Cerebellar nuclear complex (tissue), 1 donor: Measurements from ENCODE around the gene TCF7L2.

Experiments used
- DNase-seq, 2 experiments: peaks; one replicate each; lab custom pipeline; 2025; lab: John Stamatoyannopoulos, UW

TCF7L2 gene

GRCh38 chr10:113024930-113025329 is 74.9 kb downstream of the TCF7L2 start:
- no peak for DNase-seq

- no peak for DNase-seq
Measured at GRCh38 chr10:113025487-113025886, 75.4 kb downstream of the TCF7L2 start.

DNA sequence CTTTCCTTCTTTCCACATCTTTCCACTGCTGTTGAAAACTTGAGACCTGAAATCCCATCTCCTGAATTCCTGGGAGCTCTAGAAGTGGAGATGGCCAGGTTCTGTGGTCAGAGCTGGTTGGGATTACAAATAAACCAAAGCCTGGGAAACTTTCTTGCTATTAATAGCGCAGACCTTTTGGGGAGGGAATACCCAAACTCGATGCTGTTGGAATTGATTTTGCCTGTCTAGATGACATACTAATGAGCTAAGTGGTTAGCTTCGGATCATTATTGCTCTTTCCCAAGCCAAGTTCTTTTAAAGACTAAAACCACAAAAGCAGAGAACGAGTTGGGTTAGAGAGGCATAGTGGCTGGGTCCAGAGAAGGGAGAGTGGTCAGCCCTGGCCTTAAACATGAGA is 76.6 kb downstream of the TCF7L2 start:
- no peak for DNase-seq

GRCh38 chr10:113027230-113027573 is 77.2 kb downstream of the TCF7L2 start:
- no peak for DNase-seq

- no peak for DNase-seq
Measured at GRCh38 chr10:113027574-113028455, 77.8 kb downstream of the TCF7L2 start.

GRCh38 chr10:113028456-113029440 is 78.7 kb downstream of the TCF7L2 start:
- DNase-seq: no peak

GRCh38 chr10:113030453-113030852 is 80.4 kb downstream of the TCF7L2 start:
- DNase-seq: no peak

DNA sequence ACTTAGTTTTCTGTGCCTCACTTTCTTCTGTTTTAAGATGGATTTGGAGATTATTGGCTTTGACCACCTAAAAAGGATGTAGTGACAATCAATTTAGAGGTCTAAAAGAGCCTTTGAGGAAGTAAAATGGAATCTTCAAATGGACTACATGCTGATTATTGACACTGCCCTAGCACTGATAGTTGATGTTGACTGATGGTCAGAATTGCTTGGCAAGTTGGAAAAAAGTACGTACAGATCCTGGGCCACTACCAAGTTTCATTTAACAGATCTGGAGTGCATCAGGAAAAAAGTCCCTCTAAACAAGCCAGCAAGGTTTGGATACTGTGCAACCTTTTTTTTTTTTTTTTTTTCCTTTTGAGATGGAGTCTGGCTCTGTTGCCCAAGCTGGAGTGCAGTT is 81.1 kb downstream of the TCF7L2 start:
- DNase-seq: no peak

DNA sequence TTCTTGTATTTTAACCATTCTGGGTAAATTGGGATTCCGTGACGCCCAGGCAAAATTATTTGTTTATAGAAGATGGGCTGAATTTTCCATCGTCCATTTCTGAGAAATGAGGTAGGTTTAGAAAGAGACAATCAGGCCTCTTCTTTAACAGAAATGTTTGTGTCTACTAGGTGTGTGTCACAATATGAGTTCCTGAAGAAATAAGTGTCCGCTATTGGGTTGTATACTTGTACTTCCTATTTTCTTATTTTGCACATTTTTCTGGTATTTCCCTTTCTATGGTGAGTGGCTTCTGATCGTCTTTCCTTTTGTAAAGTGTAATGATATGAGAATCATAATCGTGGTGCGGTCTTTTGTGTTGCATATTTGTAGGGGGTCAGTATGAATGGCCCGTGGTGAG is 83.9 kb downstream of the TCF7L2 start:
- no peak for DNase-seq

- DNase-seq: no peak
Measured at GRCh38 chr10:113035732-113036312, 85.8 kb downstream of the TCF7L2 start.

GRCh38 chr10:113036619-113037018 is 86.6 kb downstream of the TCF7L2 start:
- DNase-seq: no peak

- no peak for DNase-seq
Measured at GRCh38 chr10:113037218-113037617, 87.2 kb downstream of the TCF7L2 start.

- no peak for DNase-seq
Measured at GRCh38 chr10:113038183-113038582, 88.1 kb downstream of the TCF7L2 start.

DNA sequence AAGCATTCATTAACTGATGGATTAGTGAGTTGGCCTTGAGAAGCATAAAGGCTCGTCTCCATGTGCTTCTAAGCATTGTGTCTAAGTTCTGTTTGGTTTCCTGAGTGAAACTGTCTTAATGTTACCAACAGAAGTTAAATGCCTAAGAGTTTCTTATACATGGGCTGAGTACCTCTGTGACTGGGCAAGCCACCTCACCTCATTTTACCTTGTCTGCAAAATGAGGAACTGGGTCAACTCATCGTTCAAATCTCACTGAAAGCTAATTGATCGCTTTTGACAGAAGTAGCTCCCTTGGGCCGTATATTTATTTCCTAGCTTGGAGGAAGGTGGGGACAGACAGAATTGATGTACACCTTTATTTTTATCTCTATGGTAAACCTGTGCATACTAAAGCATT is 88.9 kb downstream of the TCF7L2 start:
- no peak for DNase-seq

DNA sequence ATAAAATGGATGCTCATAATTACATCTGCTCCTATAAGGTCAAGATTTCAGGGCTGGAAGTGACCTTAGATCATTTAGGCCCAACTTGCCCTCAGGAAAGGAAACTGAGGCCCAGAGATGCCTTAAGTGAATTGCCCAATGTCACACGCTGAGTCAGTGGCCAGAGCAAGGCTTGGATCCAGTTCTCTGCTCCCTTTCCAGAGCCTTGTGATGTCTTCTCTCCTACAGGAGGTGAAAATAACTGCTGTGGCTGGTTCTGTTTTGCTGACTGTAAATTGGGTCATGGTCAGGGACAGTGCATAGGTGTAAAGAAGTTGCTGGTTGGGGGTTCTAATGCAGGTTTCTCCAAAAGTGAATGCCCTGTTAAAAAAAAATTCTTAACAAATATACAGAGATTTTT is 91.3 kb downstream of the TCF7L2 start:
- no peak for DNase-seq

- DNase-seq: no peak
Measured at GRCh38 chr10:113041841-113042750, 92.0 kb downstream of the TCF7L2 start.

DNA sequence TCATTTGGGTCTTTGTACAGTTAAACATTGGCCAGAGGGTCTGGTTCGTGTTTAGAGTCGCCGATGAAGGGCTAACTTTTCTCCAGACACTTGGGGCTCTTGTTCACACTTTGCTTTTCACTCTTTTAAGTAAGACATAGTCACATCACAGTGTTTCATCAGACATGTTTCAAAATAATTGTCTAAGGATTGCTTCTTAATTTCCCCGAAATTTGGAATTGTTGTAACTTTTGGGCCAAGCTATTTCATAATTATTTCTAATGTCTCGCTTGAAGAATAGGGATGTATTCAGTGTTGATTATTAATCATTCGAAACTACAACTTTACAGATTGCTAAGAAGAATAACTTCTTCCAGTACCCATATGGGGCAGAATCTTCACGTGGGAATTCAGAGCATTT is 92.8 kb downstream of the TCF7L2 start:
- DNase-seq: no peak

DNA sequence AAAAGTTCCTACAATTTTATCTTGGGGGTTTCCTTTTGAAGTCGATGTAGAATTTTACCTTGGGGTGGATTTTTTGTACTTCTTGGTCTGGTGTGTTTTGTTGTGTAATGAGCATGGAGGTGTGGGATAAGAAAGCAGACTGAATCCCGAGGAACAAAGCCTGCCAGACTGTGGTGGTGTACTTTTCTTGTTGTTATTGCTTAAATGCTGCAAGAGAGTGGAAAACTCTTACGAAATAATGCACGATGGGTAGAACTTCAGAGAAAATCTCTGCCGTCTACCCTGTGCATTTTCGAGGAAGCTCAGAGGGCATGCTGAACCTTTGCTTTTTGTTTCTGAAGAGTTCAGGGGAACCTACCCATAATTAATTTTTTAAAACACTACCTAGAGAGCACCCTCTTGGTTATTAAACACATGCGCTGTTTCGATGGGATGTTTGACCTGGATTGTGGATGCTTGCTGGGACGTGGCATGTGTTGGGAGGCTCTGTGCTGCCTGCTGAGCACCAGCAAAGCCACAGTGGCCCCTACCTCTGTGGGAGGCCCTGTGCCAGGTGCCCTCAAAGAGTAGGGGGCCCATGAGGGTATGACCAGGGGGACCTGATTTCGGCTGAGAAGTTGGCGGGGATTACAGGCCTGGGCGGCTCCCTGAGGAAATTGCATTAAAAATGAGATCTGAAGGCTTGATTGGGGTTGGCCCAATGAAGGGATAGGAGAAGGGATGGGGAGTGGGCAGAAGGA is 94.1 kb downstream of the TCF7L2 start:
- DNase-seq: no peak

DNA sequence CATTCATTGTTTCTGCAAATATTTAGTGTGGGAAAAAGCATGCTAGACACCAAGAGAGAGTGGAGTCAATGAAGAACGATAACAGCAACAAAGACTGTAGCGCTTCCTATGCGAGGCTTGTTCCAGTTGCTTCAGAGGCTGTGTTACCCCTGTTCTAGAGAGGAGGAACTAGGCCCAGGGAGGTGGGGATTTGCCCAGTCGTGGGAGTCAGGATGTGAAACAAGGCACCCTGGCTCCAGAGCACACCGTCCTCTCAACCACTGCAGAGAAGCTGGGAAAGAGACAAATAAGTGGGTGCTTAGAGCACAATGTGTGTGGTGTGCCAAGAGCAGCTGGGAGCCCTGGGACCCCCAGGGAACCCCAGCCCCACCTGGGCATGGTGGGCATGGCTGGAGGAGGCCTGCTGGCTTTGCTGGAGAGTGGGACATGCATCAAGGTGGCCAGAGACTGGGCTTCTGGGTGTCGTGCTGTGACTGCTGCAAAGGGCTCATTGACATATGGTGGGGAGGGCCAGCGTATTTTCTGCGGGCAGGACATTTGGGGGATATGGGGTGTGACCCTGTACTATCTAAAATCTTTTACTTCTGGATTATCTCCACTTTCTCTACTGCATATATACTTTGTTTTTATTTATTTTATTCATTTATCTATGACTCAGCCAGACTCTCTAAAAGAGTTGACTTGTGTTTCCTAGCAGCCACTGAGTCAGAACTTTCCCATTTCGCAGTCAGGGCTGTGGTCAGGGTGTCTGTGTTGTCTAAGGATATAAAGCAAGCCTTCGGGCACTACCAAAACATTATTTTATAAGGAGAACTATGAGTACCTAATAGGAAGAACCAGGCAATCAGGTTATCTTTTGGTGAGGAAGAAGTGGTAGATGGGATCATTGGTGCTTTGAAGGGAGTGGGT is 95.4 kb downstream of the TCF7L2 start:
- no peak for DNase-seq

DNA sequence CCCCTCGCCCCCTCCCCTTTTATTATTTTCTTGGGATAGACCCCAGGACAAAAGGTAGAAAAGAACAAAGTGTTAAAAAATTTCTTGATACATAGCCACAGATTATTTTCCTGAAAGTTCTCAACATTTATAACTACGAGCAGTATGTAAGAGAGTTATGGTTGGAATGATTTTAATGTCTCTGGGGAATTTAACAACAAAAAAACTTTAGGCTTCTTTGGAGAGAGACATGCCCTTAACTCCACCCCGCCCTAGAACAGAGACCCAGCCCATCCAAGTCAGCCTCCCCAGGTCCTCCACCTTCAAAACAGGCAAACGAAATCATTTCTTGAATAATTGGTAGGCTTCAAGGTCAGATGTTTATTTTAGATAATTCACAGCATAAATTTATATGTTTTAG is 97.1 kb downstream of the TCF7L2 start:
- no peak for DNase-seq
